NCI-H460 (cell line): ENCODE data around the gene CAMKMT. TPM values are rescaled to one million over a fixed set of nuclear protein-coding genes. Genes with fewer than 3 reads are reported as not detected.
"Not testable (repeated sequence)": the region's sequence is repeated elsewhere in the genome, so short reads cannot be mapped to it uniquely, and the experiment has no call there.

Experiments used
- DNase-seq: peaks from one replicate; pipeline ENCODE4 v3.0.0-alpha.2; 2016; ENCODE audit warnings: low read depth; ENCODE audit errors: extremely low read depth
- total RNA-seq: library from RNA; depleted of rRNA; stranded (reverse); fragments of >200 nt; shearing (Covaris generic); gene quantifications from 2 replicates; pipeline ENCODE4 v1.2.3, GENCODE V29; 2014

Gene CAMKMT
- total RNA-seq, 1 experiment from 2014 or later = 10.3 TPM

GRCh38 chr2:44495544-44495943, 133.8 kb downstream of the CAMKMT start:
- no peak for DNase-seq

GRCh38 chr2:44496130-44496529, 134.4 kb downstream of the CAMKMT start:
- no peak for DNase-seq

DNA sequence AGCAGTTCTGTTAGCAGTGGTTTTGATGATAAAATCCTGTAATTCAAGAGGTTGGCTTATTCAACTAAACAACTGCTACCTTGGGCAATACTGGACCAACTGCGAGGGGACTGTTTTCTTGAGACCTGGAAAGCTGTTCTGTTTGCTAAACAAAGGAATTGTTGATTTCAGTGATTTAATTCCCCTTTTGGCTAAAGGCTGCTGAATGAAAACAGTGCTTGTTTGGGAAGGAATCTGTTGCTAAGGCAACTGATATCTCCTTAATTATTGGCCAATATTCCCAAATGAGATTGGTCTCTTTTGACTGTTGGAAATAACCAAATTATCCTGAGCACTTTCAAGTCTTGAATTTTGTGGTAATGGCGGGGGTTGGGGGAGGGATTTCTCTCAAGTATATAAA, 136.8 kb downstream of the CAMKMT start:
- no peak for DNase-seq

DNA sequence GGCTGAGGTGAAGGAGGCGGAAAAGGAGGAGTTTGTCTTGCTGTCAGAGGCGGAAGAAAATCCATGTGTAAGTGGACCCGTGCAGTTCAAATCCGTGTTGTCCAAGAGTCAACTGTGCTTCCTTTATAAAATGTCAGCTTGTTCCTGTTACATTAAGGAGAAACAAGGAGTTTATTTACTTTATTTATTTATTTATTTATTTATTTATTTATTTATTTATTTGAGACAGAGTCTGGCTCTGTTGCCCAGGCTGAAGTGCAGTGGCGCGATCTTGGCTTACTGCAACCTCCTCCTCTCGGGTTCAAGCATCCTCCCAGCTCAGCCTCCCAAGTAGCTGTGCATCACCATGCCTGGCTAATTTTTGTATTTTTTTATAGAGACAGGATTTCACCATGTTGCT, 143.9 kb downstream of the CAMKMT start:
- DNase-seq = not testable (repeated sequence)

- no peak for DNase-seq
These were observed 148.5 kb downstream of the CAMKMT start for GRCh38 chr2:44510246-44510645.

- DNase-seq = no peak
These were observed 153.7 kb downstream of the CAMKMT start for GRCh38 chr2:44515416-44515815.

DNA sequence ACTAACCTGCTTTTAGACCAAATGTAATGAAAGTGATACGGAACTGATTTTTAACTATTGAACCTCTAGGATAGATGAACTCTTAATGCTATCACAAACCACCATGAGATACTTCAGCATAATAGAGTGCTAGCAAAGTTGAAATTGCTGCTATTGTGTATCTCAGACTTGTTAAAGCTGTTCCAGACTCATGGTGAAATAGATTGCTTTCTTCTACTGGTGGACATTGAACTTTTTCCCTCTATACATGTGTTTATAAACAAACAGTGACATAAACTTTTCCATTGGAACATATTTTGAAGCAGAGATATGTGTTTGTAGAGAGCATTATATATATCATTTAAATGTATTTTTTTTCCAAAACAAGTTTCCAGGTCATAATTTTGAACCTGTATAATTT, 157.3 kb downstream of the CAMKMT start:
- DNase-seq = no peak

GRCh38 chr2:44522846-44523245, 161.1 kb downstream of the CAMKMT start:
- DNase-seq = no peak

DNA sequence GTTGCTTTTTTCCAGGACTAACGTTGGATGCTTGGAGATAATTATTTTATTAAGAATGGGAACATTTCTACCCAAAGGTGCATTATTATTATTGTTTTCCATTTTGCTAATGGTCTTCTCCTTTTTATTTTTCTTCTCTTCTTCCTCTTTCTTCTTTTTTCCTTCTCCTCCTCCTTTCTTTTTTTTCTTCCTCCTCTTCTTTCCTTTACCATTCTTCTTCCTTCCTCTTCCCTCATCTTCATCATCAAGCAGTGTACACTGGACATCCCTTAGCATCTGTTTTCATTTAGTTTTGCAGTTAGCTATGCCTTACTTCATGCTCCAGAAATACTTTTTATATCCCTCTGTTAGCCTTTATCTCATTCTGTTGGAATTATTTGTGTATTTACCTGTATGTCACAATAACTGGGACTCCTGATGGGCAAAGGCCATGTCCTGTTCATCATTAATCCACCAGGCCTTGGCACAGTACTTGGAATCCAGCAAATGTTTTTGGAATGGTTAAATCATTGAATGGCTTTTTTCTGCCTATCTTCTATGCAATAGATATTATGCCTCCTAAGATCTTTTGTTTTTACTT, 162.7 kb downstream of the CAMKMT start:
- no peak for DNase-seq

DNA sequence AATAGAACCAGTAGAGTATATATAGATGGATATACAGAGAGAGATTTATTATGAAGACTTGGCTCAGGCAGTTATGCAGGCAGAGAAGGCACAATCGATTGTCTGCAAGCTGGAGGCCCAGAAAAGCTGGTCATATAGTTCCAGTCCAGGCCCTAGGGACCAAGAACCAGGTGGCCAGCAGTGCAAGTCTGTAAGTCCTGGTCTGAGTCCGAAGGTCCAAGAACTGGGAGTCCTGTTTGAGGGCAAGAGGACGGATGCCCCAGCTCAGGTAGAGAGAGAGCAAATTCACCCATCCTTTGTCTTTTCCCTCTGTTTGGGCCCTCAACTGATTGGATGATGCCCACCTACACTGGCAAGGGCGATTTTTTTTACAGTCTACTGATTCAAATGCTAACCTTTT, 164.6 kb downstream of the CAMKMT start:
- DNase-seq = no peak

GRCh38 chr2:44528595-44528994, 166.8 kb downstream of the CAMKMT start:
- DNase-seq = no peak

GRCh38 chr2:44529448-44529847, 167.7 kb downstream of the CAMKMT start:
- DNase-seq = no peak

DNA sequence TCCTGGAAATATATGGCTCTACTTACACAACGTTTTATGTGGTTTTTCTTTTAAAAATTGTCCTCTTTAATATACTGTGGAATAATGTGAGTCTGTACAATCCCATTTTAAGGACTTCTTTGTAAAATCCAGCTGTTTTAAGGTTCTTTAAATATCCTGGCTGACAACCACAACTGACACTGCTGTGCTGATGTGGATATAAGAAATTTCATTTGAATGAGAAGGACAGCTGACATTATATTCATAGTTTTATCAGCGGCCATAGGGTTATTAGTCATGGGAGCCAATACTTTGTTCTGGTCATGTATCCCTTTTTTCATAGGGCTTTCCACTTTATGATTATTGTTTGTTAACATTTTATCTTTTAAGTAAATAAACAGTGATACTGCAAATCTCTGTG, 169.5 kb downstream of the CAMKMT start:
- DNase-seq = no peak

DNA sequence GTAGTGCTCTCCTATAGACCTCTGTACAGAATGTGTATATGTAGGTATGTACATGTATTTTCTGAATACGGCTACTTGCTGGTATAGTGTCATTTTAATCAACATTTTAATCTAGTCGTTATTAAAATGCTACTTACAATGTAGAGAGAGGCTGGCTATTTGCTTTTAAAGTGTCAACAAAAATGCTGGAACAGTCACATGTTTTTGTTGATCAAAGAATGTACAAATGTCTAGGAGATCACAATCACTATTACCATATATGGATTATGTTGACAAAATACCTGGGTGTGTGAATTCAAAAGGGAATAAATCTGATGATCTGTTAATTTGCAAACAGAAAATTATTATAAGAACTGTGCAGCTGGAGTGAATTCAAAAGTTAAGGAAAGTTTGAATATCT, 170.3 kb downstream of the CAMKMT start:
- DNase-seq = no peak

- DNase-seq = no peak
These were observed 171.8 kb downstream of the CAMKMT start for GRCh38 chr2:44533508-44533907.

- no peak for DNase-seq
These were observed 173.6 kb downstream of the CAMKMT start for GRCh38 chr2:44535376-44535775.

DNA sequence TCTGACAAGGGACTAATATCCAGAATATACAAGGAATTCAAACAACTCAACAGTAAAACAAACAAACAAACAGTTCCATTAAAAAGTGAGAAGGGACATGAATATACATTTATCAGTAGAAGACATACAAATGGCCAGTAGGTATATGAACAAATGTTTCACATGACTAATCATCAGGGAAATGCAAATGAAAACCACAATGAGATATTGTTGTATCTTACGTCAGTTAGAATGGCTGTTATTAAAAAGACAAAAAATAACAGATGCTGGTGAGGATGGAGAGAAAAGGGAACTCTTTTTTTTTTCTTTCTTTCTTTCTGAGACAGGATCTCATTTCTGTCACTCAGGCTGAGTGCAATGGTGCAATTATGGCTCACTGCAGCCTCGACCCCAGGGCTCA, 175.5 kb downstream of the CAMKMT start:
- DNase-seq = no peak

DNA sequence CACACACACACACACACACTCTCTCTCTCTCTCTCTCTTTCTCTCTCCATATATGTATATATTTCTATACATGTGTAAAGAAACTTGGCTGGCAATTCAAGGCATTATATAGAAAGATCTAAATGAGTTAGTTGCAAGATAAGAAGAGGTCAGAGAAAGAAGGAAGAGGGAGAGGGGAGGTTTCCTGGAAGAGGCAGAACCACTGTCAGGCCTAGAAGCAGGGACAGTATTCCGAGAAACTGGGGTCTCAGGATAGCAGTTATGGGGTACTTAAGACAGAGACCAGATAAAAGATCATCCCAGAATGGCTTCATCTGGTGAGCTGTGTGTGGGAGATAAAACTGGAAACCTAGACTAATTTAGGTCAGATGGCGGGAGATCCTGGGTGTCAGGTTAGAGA, 180.8 kb downstream of the CAMKMT start:
- DNase-seq = no peak

DNA sequence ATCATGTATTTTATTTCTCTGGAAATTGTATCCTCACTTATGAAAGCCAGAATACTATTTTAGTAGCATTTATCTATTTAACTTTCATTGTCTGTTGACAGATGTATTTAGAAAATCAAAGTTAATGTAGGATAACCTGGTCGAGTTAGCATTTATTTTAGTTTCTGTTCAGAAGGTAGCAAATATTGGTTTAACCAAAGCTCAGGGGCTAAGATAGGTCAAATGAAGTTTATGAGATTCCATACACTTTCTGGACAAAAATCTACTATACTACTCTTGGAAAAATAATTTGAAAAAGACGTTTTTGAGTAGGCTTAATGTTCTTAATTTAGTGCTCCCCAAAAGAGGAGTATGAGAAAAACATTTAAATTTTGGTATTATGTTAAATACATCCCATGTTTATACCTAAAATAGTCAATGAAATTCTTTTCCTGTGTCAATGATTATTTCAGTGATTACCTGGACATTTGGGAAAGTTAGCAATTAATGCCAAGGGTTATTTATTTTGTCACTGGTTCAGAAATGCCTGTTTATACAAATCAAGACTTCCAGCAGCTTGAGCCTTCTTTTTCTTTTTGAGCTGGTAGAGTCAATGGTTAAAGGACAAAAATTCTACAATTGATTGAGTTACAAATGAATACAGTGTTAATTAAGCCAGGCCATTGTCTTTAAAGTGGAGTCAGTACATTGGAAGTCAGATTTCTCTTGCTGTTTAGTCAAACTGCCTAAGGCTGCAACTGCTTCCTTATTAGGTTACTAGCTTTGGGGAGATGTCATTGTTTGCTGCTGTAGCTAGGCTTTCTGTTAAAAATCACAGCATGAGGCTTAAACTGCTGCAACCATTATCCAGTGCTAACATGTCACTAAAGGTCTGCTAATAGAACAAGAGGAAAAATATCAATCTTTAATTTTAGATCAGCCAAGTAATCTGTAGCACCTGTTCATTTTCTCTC, 182.3 kb downstream of the CAMKMT start:
- no peak for DNase-seq

DNA sequence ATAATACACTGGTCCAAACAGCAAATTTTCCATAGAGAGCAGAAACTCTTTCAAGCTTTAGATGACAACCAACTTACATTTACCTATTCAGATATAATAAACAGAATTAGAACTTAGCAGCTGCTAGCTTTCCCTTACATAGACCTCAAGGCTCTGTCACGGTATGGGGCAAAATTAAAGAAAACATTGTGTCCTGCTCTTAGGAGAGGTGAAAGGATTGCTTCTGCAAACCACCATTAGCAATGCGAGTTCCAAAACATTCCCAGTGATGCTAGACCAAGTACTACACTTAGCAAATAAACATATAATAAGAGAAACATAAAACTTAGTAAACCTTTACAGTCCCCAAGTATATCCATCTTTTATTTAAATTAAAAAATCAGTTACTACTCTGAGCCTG, 183.3 kb downstream of the CAMKMT start:
- DNase-seq = no peak

GRCh38 chr2:44546459-44547127, 184.8 kb downstream of the CAMKMT start:
- no peak for DNase-seq

- no peak for DNase-seq
These were observed 186.0 kb downstream of the CAMKMT start for GRCh38 chr2:44547718-44548117.
